Gastrocnemius medialis (tissue), 4 donors: ENCODE results near the gene DIAPH3.

Experiments used
- POLR2A ChIP-seq, 2 donors: fragments of 450-650 bp; IDR thresholded peaks; one replicate each; pipeline ENCODE4 v1.6.1; 2017; ENCODE audit warnings: antibody characterized with exemption in 2 of 2, mild to moderate bottlenecking in 2 of 2, moderate library complexity in 2 of 2
- TF ChIP-seq, protein P1 (sequence below), 5 experiments: fragments of 450-650 bp in 3 of 5; fragments of 200-600 bp in 2 of 5; sonication (generic) in 2 of 5; IDR thresholded peaks in 4 of 5; conservative IDR thresholded peaks in 1 of 5; 1 replicate in 4 of 5; 2 replicates in 1 of 5; pipeline ENCODE4 v1.5.1; 2016 to 2019; ENCODE audit warnings: antibody characterized with exemption in 5 of 5, mild to moderate bottlenecking in 3 of 5, moderate library complexity in 3 of 5

DNA sequence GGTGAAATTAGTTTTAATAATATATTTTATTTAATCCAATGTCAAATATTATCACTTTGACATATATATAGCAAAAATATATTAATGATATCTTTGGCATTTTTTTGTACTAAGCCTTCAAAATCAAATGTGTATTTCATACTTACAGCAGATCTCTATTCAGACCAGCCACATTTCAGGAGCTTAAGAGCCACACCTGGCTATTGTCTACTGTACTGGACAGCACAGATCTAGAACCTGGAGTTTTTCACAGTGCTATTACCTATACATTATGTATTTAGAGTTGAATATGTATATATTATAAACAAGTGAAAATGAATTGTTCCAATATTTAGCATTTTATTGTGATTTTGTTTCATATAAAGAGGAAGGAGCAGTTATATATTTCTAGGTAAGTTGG, 486.3 kb downstream of the DIAPH3 start:
- TF ChIP-seq, protein P1, sequence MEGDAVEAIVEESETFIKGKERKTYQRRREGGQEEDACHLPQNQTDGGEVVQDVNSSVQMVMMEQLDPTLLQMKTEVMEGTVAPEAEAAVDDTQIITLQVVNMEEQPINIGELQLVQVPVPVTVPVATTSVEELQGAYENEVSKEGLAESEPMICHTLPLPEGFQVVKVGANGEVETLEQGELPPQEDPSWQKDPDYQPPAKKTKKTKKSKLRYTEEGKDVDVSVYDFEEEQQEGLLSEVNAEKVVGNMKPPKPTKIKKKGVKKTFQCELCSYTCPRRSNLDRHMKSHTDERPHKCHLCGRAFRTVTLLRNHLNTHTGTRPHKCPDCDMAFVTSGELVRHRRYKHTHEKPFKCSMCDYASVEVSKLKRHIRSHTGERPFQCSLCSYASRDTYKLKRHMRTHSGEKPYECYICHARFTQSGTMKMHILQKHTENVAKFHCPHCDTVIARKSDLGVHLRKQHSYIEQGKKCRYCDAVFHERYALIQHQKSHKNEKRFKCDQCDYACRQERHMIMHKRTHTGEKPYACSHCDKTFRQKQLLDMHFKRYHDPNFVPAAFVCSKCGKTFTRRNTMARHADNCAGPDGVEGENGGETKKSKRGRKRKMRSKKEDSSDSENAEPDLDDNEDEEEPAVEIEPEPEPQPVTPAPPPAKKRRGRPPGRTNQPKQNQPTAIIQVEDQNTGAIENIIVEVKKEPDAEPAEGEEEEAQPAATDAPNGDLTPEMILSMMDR (IDR thresholded peaks at IDR 0.05 in 4 of 5, conservative IDR thresholded peaks at IDR 0.05 in 1 of 5): no peak
- no peak for TF ChIP-seq POLR2A (IDR thresholded peaks at IDR 0.05)
